Measurements from ENCODE around the gene MS4A18.
"Not testable (repeated sequence)": the region's sequence is repeated elsewhere in the genome, so short reads cannot be mapped to it uniquely, and the experiment has no call there.

MS4A18 gene

GRCh38 chr11:60724420-60724819 is at the start of gene MS4A18:
TSS of gene MS4A18 (plus strand) at chr11:60724720.
- DNase-seq (ENCODE audit: low read depth, low spot score) = no peak

- not testable (repeated sequence) for DNase-seq (ENCODE audit: low read depth, low spot score)
Observed at GRCh38 chr11:60678231-60678630, 46.3 kb upstream of the MS4A18 start.

GRCh38 chr11:60679879-60680278 is 44.6 kb upstream of the MS4A18 start:
- no peak for DNase-seq (ENCODE audit: low read depth, low spot score)

- no peak for DNase-seq (ENCODE audit: low read depth, low spot score)
Observed at GRCh38 chr11:60680455-60681119, 43.9 kb upstream of the MS4A18 start.

GRCh38 chr11:60684541-60684848 is 40.0 kb upstream of the MS4A18 start:
- DNase-seq (ENCODE audit: low read depth, low spot score) = not testable (repeated sequence)

- no peak for DNase-seq (ENCODE audit: low read depth, low spot score)
Observed at GRCh38 chr11:60691661-60692060, 32.9 kb upstream of the MS4A18 start.

- no peak for DNase-seq (ENCODE audit: low read depth, low spot score)
Observed at GRCh38 chr11:60699284-60699691, 25.2 kb upstream of the MS4A18 start, which contains the start of gene MS4A8. TSS of gene MS4A8 (plus strand) at chr11:60699612. CDS start at chr11:60700861, 1,249 bp downstream.

- DNase-seq (ENCODE audit: low read depth, low spot score) = no peak
Observed at GRCh38 chr11:60699936-60700335, 24.6 kb upstream of the MS4A18 start.

GRCh38 chr11:60700689-60701468 is 23.6 kb upstream of the MS4A18 start:
- DNase-seq (ENCODE audit: low read depth, low spot score) = no peak

GRCh38 chr11:60701469-60701818 is 23.1 kb upstream of the MS4A18 start:
- no peak for DNase-seq (ENCODE audit: low read depth, low spot score)

GRCh38 chr11:60703374-60703773 is 21.1 kb upstream of the MS4A18 start:
- no peak for DNase-seq (ENCODE audit: low read depth, low spot score)

GRCh38 chr11:60705895-60706294 is 18.6 kb upstream of the MS4A18 start:
- DNase-seq (ENCODE audit: low read depth, low spot score) = no peak

- no peak for DNase-seq (ENCODE audit: low read depth, low spot score)
Observed at GRCh38 chr11:60706931-60707330, 17.6 kb upstream of the MS4A18 start.

GRCh38 chr11:60710482-60710881 is 14.0 kb upstream of the MS4A18 start:
- no peak for DNase-seq (ENCODE audit: low read depth, low spot score)

GRCh38 chr11:60711276-60711675 is 13.2 kb upstream of the MS4A18 start:
- DNase-seq (ENCODE audit: low read depth, low spot score) = no peak

- DNase-seq (ENCODE audit: low read depth, low spot score) = not testable (repeated sequence)
Observed at GRCh38 chr11:60713423-60713822, 11.1 kb upstream of the MS4A18 start.

GRCh38 chr11:60717956-60718355 is 6.6 kb upstream of the MS4A18 start:
- no peak for DNase-seq (ENCODE audit: low read depth, low spot score)

- no peak for DNase-seq (ENCODE audit: low read depth, low spot score)
Observed at GRCh38 chr11:60718524-60719316, 5.8 kb upstream of the MS4A18 start.

GRCh38 chr11:60719391-60719790 is 5.1 kb upstream of the MS4A18 start:
- DNase-seq (ENCODE audit: low read depth, low spot score) = no peak

GRCh38 chr11:60720460-60720859 is 4.1 kb upstream of the MS4A18 start:
- no peak for DNase-seq (ENCODE audit: low read depth, low spot score)

GRCh38 chr11:60725592-60725991 is 1.1 kb downstream of the MS4A18 start:
- DNase-seq (ENCODE audit: low read depth, low spot score) = no peak

- DNase-seq (ENCODE audit: low read depth, low spot score) = no peak
Observed at GRCh38 chr11:60731586-60731985, 7.1 kb downstream of the MS4A18 start.

GRCh38 chr11:60734279-60734678 is 9.8 kb downstream of the MS4A18 start:
- no peak for DNase-seq (ENCODE audit: low read depth, low spot score)
